Ectodermal cell (in vitro differentiated cells): ENCODE data around the gene GJC3. TPM values are rescaled to one million over a fixed set of nuclear protein-coding genes. Genes with fewer than 3 reads are reported as not detected.
"Not testable (repeated sequence)": the region's sequence is repeated elsewhere in the genome, so short reads cannot be mapped to it uniquely, and the experiment has no call there.

ENCODE experiments used
- H3K27ac ChIP-seq: 2 replicates; pipeline ENCODE4 v1.7.0; 2013; ENCODE audit warnings: mild to moderate bottlenecking, low read depth, low read length; ENCODE audit not compliant: insufficient read depth, poor library complexity, severe bottlenecking
- H3K27me3 ChIP-seq: 2 replicates; pipeline ENCODE4 v1.7.0; 2013; ENCODE audit warnings: mild to moderate bottlenecking, low read length; ENCODE audit not compliant: insufficient read depth, control insufficient read depth, poor library complexity, severe bottlenecking
- H3K36me3 ChIP-seq: one replicate; pipeline ENCODE4 v1.7.0; 2013; ENCODE audit warnings: low read length; ENCODE audit not compliant: control insufficient read depth, insufficient read depth
- H3K4me1 ChIP-seq: one replicate; pipeline ENCODE4 v1.7.0; 2013; ENCODE audit warnings: low read length; ENCODE audit not compliant: control insufficient read depth, insufficient read depth
- H3K4me3 ChIP-seq: 2 replicates; pipeline ENCODE4 v1.7.0; 2013; ENCODE audit warnings: low read depth, low read length, control low read depth; ENCODE audit not compliant: insufficient read depth
- H3K9me3 ChIP-seq: 2 replicates; pipeline ENCODE4 v1.7.0; 2013; ENCODE audit warnings: mild to moderate bottlenecking, low read length, moderate library complexity; ENCODE audit not compliant: control insufficient read depth
- WGBS, 2 experiments: methylation state at CpG; one replicate each; pipeline ENCODE4 v1.1.7; 2013; ENCODE audit warnings: missing lambda C conversion rate in 2 of 2; 5-methylcytosine and 5-hydroxymethylcytosine counted together
- polyA plus RNA-seq, 4 experiments: library from polyadenylated mRNA; stranded (reverse); fragments of 50-300 nt; gene quantifications; one replicate each; pipeline ENCODE4 v1.2.3, GENCODE V29; 2013

GJC3 gene, protein sequence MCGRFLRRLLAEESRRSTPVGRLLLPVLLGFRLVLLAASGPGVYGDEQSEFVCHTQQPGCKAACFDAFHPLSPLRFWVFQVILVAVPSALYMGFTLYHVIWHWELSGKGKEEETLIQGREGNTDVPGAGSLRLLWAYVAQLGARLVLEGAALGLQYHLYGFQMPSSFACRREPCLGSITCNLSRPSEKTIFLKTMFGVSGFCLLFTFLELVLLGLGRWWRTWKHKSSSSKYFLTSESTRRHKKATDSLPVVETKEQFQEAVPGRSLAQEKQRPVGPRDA
- polyA plus RNA-seq (2013, experiment 1 of 4), result 0.76 TPM
- polyA plus RNA-seq (2013, experiment 2 of 4), result 0.59 TPM
- polyA plus RNA-seq (2013, experiment 3 of 4), result 0.48 TPM
- 0.89 TPM for polyA plus RNA-seq (2013, experiment 4 of 4)

DNA sequence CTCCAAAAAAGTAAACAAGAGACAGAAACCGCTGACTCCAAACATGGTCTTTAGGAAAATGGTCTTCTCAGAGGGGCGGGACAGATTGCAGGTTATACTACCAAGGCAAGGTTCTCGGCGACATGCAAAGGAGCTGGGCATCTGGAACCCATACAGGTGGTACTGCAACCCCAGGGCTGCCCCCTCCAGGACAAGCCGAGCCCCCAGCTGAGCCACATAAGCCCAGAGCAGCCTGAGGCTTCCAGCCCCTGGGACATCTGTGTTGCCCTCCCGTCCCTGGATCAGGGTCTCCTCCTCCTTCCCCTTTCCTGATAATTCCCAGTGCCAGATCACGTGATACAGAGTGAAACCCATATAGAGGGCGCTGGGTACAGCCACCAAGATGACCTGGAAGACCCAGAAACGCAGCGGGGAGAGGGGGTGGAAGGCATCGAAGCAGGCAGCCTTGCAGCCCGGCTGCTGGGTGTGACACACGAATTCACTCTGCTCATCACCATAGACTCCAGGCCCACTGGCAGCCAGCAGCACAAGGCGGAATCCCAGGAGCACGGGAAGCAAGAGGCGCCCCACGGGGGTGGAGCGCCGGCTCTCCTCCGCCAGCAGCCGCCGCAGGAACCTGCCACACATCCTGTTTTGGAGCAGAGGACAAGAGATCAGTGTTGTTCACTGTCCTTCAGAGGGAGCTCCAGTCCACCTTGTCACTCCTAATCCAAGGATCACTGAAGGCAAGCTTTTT, at the start of gene GJC3:
Gene GJC3 (minus strand): TSS at position 627 of the 736 bp plus-strand sequence. CDS start 0 bp downstream, at position 627.
- H3K9me3 ChIP-seq, result no peaks in the 10 kb centered on the region
- H3K27me3 ChIP-seq, result peaks cover 33% of the 10 kb centered on the region
- WGBS, 2 experiments, result 22 to 23% methylated on average over 22 of the region's 22 CpGs
- no peaks in the 10 kb centered on the region for H3K4me1 ChIP-seq
- no peak within 1 kb of the TSS for H3K27ac ChIP-seq
- H3K4me3 ChIP-seq, result peak within 1 kb of the TSS; percentile 34
- H3K36me3 ChIP-seq, result no peaks in the 10 kb centered on the region

DNA sequence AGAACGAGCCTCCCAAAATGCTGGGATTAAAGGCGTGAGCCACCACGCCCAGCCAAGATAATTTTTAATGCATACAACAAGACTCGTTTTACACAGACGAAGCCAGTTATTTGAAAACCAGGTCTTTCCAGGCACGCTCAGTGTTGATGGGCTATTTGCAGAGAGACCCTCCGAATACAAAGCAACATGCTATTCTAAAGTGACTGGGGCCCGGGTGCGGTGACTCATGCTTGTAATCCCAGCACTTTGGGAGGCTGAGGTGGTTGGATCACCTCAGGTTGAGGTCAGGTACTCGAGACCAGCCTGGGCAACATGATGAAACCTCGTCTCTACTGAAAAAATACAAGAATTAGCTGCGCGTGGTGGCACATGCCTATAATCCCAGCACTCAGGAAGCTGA, 47.2 kb upstream of the GJC3 start:
- no peak overlapping the region for H3K27ac ChIP-seq
- no peaks in the 10 kb centered on the region for H3K27me3 ChIP-seq
- H3K4me1 ChIP-seq, result no peaks in the 10 kb centered on the region
- 87 to 88% methylated on average over 13 of the region's 13 CpGs for WGBS, 2 experiments
- H3K9me3 ChIP-seq, result no peaks in the 10 kb centered on the region
- H3K4me3 ChIP-seq, result no peak overlapping the region
- no peaks in the 10 kb centered on the region for H3K36me3 ChIP-seq

DNA sequence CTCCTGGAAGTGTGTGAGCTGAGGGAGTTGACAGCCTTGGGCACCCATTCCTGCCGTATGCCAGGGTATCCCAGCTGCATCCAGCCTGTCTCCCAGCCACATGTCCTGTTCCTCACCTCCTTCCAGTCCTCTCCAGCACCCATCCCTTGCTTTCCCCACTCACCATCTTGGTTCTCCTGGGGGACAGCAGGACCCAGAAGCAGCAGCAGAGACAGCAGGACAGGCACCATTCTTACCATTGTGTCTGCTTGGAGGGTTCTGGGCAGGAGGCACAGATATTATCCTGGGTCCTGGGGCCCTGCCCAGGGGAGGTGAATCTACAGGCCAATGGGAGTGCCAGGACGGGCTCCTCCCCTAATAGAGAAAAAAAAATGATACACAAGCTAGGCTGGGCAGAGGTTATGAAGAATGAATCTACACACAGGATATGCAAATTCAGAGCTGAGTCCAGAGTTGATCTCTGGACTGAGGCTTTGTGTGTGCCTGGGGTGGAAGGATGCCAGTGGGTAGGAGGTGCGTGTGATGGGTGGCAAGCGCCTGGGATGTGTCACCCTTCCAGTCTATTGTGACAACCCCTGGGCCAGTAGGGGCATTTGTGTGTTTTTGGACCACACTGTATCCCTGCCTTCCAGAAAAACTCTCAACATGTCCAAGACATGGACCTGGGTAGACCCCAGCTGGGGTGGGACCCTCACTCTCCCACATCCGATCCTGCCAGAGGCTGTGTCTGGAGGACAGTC, 46.5 kb upstream of the GJC3 start, which contains the start of gene AZGP1:
Gene AZGP1 (minus strand): TSS at position 250 of the 740 bp plus-strand sequence. CDS start 11 bp downstream, at position 239.
- 85 to 92% methylated on average over 5 of the region's 5 CpGs for WGBS, 2 experiments

DNA sequence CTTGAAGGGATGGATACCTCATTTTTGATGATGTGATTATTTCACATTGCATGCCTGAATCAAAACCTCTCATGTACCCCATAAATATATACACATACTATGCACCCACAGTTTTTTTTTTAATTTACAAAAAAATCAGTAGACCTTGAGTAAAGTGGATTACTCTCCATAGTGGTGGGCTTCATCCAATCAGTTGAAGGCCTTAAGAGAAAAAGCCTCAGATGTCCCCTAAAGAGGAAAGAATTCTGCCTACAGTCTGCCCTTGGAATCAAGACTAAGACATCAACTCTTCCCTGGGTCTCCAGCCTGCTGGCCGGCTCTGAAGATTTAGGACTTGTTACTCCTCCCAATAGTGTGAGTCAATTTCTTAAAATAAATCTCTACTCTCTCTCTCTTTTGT, 45.3 kb upstream of the GJC3 start:
- Histone ChIP-seq H3K27ac (no peak overlapping the region), H3K4me1 (no peaks in the 10 kb centered on the region), H3K9me3 (no peaks in the 10 kb centered on the region), H3K27me3 (no peaks in the 10 kb centered on the region), H3K36me3 (no peaks in the 10 kb centered on the region), H3K4me3 (no peak overlapping the region)
- WGBS, 2 experiments, result 90 to 100% methylated on average over 1 of the region's 1 CpG

More for the DNA sequence above, 46.5 kb upstream of the GJC3 start, which contains the start of gene AZGP1:
- H3K36me3 ChIP-seq, result no peaks in the 10 kb centered on the region
- no peaks in the 10 kb centered on the region for H3K9me3 ChIP-seq
- H3K27me3 ChIP-seq, result no peaks in the 10 kb centered on the region
- H3K27ac ChIP-seq, result no peak within 1 kb of the TSS
- H3K4me1 ChIP-seq, result no peaks in the 10 kb centered on the region
- H3K4me3 ChIP-seq, result no peak within 1 kb of the TSS

DNA sequence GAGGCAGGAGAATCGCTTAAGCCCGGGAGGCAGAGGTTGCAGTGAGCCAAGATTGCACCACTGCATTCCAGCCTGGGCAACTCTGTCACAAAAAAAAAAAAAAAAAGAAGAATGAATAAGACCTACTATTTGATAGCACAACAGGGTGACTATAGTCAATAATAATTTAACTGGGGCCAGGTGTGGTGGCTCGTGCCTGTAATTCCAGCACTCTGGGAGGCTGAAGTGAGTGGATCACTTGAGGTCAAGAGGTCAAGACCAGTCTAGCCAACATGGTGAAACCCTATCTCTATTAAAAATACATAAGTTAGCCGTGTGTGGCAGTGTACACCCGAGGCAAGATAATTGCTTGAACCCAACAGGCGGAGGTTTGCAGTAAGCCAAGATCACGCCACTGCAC, 44.4 kb upstream of the GJC3 start:
- not testable (repeated sequence) for H3K36me3 ChIP-seq, H3K27ac ChIP-seq, H3K27me3 ChIP-seq, H3K9me3 ChIP-seq, H3K4me1 ChIP-seq, H3K4me3 ChIP-seq
- WGBS, 2 experiments, result 87 to 94% methylated on average over 7 of the region's 7 CpGs

DNA sequence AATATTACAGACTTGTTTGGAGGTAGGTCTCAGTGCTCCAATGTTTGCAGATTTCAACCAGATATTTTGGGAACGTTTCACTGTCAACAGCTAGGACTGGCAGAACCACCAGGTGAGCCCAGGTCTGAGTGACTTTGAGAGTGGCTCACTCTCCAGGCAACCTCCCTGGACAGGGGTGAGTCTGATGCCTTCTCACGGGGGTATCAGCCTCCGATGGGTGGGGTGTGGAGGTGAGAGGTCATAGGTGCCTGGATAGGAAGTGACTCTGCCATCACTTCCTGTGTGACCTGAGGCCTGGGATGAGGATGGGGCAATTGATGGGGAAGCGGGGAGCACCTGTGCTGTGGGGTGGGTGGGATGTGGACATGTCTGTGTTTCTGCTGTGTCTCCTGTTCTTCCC, 41.8 kb upstream of the GJC3 start:
- Histone ChIP-seq H3K4me1 (no peaks in the 10 kb centered on the region), H3K4me3 (no peak overlapping the region), H3K27ac (no peak overlapping the region), H3K27me3 (no peaks in the 10 kb centered on the region), H3K36me3 (no peaks in the 10 kb centered on the region), H3K9me3 (no peaks in the 10 kb centered on the region)
- WGBS, 2 experiments, result 89% methylated on average over 4 of the region's 4 CpGs

DNA sequence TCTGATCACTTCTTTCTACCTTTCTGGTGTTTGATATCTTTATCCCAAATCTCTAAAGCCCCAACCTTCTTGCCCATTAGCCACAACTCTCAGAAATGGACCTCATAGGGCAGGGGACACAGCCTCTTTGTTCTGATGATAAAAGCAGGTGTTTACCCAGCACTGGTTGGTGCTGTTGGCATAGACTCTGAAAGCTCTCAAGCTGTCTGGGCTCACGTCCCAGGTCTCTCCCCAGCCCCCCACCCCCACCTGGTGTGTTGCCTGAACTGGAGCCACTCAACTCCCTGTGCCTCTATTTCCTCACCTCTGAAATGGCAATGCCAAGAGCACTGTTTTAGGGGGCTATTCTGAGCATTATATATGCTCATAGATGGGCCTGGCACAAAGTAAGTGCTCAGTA, 40.4 kb upstream of the GJC3 start:
- H3K36me3 ChIP-seq, H3K9me3 ChIP-seq, H3K27me3 ChIP-seq, H3K4me1 ChIP-seq, H3K4me3 ChIP-seq, H3K27ac ChIP-seq: not testable (repeated sequence)
- 11 to 22% methylated on average over 1 of the region's 1 CpG for WGBS, 2 experiments

DNA sequence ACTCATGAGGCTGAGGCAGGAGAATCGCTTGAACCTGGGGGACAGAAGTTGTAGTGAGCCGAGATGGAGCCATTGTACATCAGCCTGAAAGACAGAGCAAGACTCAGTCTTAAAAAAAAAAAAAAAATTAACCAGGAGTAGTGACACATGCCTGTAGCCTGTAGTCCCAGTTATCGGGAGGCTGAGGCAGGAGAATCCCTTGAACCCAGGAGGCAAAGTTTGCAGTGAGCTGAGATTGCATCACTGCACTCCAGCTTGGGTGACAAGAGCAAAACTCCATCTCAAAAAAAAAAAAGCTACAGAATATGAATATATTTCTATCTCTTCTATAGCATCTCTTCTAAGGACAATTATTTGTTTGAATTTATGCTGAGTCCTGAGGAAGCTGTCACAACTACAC, 39.9 kb upstream of the GJC3 start:
- no peak overlapping the region for H3K27ac ChIP-seq
- H3K36me3 ChIP-seq, result no peaks in the 10 kb centered on the region
- H3K27me3 ChIP-seq, result no peaks in the 10 kb centered on the region
- no peaks in the 10 kb centered on the region for H3K9me3 ChIP-seq
- WGBS, 2 experiments, result 89 to 90% methylated on average over 3 of the region's 3 CpGs
- H3K4me3 ChIP-seq, result no peak overlapping the region
- no peaks in the 10 kb centered on the region for H3K4me1 ChIP-seq

DNA sequence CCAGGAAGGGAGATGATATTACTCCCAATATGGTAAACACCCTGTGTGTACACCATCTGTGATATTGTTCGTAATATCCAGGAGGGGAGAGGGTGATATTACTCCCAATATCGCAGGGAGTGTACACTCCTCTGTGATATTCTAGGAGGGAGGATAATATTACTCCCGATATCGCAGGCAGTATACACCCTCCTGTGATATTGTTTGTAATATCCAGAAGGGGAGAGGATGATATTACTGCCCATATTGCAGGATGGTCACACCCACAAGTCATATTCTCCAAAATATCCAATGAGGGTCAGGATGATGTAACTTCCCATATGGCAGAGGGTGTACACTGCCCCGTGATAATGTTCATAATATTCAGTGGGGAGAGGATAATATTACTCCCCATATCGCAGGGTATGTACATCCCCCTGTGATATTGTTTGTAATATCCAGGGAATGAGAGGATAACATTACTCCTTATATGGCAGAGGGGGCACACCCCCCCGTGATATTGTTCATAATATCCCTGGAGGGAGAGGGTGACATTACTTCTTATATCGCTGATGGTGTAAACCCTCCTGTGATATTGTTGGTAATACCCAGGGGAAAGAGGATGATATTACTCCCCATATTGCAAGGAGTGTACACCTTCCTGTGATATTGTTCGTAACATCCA, 29.3 kb upstream of the GJC3 start:
- no peaks in the 10 kb centered on the region for H3K9me3 ChIP-seq
- no peak overlapping the region for H3K4me3 ChIP-seq
- no peaks in the 10 kb centered on the region for H3K36me3 ChIP-seq
- no peaks in the 10 kb centered on the region for H3K4me1 ChIP-seq
- peaks cover 3% of the 10 kb centered on the region for H3K27me3 ChIP-seq
- WGBS, 2 experiments, result 85 to 87% methylated on average over 8 to 9 of the region's 9 CpGs
- H3K27ac ChIP-seq, result no peak overlapping the region
